T-helper 1 cell treated with Interleukin-12 subunit alpha and Interleukin-12 subunit beta and Interleukin-4 antibody, amounts not matched to agents 30 ng/mL and 1 ng/mL, for 36 hours (primary cell): ENCODE data around the gene ARL15. TPM values are rescaled to one million over a fixed set of nuclear protein-coding genes. Genes with fewer than 3 reads are reported as not detected.
"Not testable (repeated sequence)": the region's sequence is repeated elsewhere in the genome, so short reads cannot be mapped to it uniquely, and the experiment has no call there.

Experiments used
- intact Hi-C: fragments of 100-400 bp; cut with micrococcal nuclease; formaldehyde crosslinking; loops from one replicate; pipeline ENCODE4 v1.15.1; 2024
- total RNA-seq: library from RNA; stranded (reverse); gene quantifications from 2 replicates; pipeline ENCODE4 v1.2.3, GENCODE V29; 2022

The ARL15 gene
- total RNA-seq, 1 donor from 2014 or later = 13.1 TPM

DNA sequence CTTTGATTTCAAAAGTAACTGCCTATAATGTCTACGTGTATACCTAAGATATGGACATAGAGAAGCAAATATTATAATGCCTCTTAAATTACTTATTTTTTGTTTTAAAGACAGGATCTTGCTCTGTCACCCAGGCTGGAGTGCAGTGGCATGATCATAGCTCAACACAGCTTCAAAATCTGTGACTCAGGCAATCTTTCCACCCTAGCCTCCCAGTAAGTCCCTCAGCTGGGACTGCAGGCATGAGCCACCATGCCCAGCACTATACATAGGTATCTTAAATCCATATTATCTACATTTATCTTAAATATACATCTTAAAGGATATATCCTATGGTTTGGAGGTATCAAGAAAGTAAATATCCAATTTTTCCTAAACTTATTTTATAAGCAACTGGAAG lies 261.2 kb downstream of the ARL15 start:
- intact Hi-C loops = no loop called here

GRCh38 chr5:54045077-54045792 lies 265.1 kb downstream of the ARL15 start:
- intact Hi-C loops = no loop called here

DNA sequence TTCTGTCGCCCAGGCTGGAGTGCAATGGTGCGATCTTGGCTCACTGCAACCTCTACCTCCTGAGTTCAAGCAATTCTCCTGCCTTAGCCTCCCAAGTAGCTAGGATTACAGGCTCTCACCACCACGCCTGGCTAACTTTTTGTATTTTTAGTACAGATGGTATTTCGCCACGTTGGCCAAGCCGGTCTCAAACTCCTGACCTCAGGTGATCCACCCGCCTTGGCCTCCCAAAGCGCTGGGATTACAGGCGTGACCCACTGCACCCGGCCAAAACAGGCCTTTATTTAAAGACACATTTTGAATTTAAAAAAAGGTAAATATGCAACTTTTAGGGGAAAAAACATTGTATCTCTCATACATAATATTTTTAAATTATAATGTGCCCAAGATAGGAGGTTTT lies 266.1 kb downstream of the ARL15 start:
- intact Hi-C loops = not testable (repeated sequence)

- intact Hi-C loops = no loop called here
These were observed 269.6 kb downstream of the ARL15 start for GRCh38 chr5:54040804-54041203.

DNA sequence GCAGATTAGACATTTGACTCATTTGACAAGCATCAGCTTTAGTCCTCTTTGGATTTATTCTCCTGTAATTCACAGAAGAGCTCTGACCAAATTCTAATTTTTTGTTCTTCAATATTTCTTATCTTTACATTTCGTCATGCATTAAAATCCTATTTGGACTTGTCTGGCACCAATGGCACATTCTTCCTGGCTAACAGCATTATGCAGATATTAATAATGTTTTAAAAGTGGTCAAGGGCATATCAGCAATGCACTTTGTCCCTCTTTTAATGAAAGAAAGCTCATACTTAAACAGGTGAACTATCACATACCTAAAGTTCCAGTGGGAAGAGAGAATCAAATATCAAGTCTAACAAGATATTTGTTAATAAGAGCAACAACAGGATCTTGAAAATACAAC lies 270.4 kb downstream of the ARL15 start:
- intact Hi-C loops = no loop called here

DNA sequence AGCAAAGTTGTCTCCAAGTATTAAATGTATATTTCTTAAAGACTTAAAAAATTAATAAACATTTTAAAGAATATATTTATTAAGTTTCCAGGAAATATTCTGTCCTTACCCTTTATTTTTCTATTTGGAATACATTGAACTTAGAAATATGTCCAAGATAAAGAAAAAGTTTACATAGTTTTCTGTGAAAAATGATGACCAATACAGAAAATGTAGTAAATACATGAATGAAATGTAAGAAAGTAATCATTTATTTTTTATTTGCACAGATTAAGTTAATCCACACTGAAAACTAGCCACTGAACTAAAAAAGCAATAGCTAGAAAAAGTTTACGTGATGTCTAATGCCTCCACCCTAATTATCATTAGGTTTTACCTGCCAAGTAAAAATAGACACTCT lies 273.2 kb downstream of the ARL15 start:
- intact Hi-C loops = no loop called here

- intact Hi-C loops = no loop called here
These were observed 279.4 kb downstream of the ARL15 start for GRCh38 chr5:54030981-54031380.

GRCh38 chr5:54024466-54024865 lies 285.9 kb downstream of the ARL15 start:
- intact Hi-C loops = loop anchor here (5.0 kb wide), 1 partner anchor 288 kb away; the partner anchor contains the start of gene ARL15

- intact Hi-C loops = loop anchor here (5.0 kb wide), 1 partner anchor 290 kb away; the partner anchor contains the start of gene ARL15
These were observed 288.1 kb downstream of the ARL15 start for GRCh38 chr5:54022223-54022622.

DNA sequence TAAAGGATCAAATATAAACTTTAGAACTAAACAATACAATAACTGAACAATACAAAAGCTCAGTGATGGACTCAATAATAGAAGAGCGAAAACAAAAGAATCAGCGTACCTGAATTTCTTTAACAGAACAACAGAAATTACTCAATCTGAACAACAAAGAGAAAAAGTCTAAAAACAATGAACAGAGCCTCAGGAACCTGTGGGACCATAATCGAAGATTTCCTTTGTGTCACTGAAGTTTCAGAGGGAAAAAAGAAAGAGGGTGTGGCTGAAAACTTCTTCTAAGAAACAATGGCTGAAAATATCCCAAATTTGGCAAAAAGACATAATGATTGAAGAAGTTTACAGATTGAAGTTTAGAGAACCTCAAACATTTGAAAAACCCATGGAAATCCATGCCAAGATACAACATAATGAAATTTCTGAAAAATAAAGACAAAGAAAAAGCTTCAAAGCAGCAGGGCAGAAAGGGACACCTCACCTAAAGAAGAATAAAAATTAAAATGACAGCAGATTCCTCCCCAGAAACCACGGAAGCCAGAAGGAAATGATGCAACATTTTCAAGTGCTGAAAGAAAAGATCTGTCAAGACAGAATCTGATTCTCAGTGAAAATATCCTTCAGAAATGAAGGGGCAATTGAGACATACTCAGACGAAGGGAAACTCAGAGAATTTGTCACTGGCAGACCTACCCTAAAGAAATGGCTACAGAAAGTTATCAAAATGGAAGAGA lies 288.8 kb downstream of the ARL15 start:
- intact Hi-C loops = loop anchor here (1.0 to 5.0 kb wide), 2 partner anchors 8 to 291 kb away; partner anchors contain the start of gene ARL15

DNA sequence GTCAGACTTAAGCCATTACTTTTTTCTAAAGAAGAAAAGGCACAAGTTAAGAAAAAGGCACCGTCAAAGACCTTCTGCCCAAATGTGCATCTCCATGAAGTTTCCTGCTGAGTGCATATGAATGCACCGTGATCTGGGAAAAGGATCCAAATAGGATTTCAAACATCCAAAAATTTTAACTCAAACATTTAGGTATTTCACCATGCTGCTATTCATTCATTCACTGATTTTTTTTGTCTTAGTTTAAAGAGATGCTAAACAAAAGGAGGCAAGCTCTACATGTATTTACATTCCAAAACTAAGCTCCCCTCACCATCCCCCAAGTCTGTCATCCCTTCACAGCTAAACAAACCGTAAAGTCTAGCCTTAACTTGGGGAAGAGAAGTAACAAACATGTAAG lies 291.9 kb downstream of the ARL15 start:
- intact Hi-C loops = no loop called here

- intact Hi-C loops = no loop called here
These were observed 292.8 kb downstream of the ARL15 start for GRCh38 chr5:54017580-54017979.

GRCh38 chr5:54013556-54014194 lies 296.7 kb downstream of the ARL15 start:
- intact Hi-C loops = loop anchor here (1.0 kb wide), 1 partner anchor 8 kb away; no protein-coding TSS in a partner anchor

GRCh38 chr5:54009828-54010227 lies 300.5 kb downstream of the ARL15 start:
- intact Hi-C loops = no loop called here

GRCh38 chr5:54009357-54009756 lies 301.0 kb downstream of the ARL15 start:
- intact Hi-C loops = no loop called here

- intact Hi-C loops = no loop called here
These were observed 302.3 kb downstream of the ARL15 start for GRCh38 chr5:54007827-54008777.

GRCh38 chr5:54004697-54005096 lies 305.7 kb downstream of the ARL15 start:
- intact Hi-C loops = no loop called here

DNA sequence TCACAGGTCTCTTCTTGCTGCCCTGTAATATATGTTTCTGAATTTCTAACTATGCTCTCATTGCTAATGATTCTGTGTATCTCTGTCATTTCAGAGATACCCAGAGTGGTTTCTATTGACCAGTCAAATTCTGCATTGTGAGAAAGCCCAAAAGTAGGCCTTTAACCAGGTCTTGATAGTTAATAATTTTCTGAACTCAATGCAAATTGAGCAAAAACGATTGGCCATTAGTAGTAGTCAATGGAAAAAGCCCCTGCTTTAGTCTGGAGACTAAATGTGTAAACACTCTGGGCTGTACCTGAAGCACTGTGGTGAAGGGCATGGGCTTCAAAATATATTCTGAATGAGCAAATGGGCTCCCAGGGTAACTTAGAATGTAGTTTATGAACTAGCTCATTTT lies 307.6 kb downstream of the ARL15 start:
- intact Hi-C loops = no loop called here

DNA sequence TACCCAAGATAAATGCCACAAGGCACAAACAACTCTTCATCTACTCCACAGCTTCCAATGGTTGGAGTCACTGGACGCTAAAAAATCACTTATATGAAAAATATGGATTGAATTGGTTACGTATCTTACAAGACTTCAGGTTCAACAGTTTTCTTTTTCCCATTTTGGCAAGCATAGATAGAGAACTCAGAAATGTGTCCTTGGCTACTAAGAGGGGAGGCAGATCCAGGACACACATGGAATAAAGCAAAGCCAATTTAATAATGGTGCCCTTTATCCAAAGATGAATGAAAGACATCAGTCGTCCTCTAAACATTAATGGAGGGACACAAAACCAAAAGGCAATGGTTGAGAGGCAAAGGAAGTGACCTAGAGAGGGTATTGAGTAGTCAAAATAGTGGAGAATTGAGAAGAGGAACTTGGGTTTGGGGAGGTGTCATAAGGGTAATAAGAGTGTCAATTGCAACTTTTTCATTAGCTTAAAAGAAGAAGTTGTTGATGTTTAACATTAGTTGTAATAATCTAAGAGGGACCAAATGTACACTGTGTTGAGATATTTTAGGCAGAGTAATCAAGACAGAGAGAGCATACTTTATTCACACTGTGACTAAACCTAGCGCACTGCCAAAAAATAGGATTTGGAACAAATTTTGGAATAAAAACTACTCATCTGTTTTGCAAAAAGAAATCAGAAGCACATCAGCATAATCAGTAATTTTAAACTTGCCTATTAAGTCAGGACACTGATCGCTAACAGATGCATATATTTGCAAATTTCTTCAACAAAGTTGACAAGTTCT lies 308.2 kb downstream of the ARL15 start:
- intact Hi-C loops = no loop called here

DNA sequence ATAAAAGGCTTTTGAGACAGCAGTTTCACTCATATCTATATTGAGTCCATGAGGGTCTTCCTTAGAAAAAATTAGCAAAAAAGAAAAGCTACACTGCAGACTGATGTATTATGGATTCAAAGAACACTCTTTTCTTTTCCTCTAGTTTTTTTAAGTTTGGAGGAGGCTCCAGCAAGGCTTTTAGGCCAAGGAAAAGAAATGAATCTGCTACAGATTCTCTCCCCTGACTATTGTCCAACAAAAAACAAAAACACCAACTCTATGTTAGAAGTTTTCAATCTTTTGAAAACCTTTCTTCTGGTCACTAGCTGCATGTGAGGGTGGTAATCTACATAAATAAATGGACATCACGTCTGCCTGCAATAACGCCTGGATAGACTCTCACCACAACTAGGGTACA lies 310.4 kb downstream of the ARL15 start:
- intact Hi-C loops = no loop called here
